Measurements from ENCODE around the gene HCN2. TPM values are rescaled to one million over a fixed set of nuclear protein-coding genes. Genes with fewer than 3 reads are reported as not detected.

The HCN2 gene
- total RNA-seq, 1 experiment from 2014 or later, result 13.1 TPM

- POLR2A ChIA-PET (ENCODE audit: low non-redundant PET), result no interaction called here
- TF ChIP-seq, protein P1, sequence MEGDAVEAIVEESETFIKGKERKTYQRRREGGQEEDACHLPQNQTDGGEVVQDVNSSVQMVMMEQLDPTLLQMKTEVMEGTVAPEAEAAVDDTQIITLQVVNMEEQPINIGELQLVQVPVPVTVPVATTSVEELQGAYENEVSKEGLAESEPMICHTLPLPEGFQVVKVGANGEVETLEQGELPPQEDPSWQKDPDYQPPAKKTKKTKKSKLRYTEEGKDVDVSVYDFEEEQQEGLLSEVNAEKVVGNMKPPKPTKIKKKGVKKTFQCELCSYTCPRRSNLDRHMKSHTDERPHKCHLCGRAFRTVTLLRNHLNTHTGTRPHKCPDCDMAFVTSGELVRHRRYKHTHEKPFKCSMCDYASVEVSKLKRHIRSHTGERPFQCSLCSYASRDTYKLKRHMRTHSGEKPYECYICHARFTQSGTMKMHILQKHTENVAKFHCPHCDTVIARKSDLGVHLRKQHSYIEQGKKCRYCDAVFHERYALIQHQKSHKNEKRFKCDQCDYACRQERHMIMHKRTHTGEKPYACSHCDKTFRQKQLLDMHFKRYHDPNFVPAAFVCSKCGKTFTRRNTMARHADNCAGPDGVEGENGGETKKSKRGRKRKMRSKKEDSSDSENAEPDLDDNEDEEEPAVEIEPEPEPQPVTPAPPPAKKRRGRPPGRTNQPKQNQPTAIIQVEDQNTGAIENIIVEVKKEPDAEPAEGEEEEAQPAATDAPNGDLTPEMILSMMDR (conservative IDR thresholded peaks at IDR 0.05; ENCODE audit: low read depth, low read length), result no peak
- no peak for TF ChIP-seq EZH2 (IDR thresholded peaks at IDR 0.05; ENCODE audit: borderline replicate concordance, low read depth, low read length, poor library complexity, severe bottlenecking)
- intact Hi-C loops (cut with micrococcal nuclease; ENCODE audit: unreplicated experiment), result no loop called here
- Histone ChIP-seq H3K27me3 (replicated peaks; ENCODE audit: insufficient read depth, low read depth, low read length, poor library complexity) (no peaks in the 10 kb centered on the region), H3K4me1 (ENCODE audit: insufficient read depth, low read length, poor library complexity, severe bottlenecking) (peaks cover 17% of the 10 kb centered on the region), H3K27ac (ENCODE audit: low read depth, low read length, poor library complexity, severe bottlenecking) (peak overlapping the region; percentile 43), H3K36me3 (ENCODE audit: insufficient read depth, low read length, poor library complexity, severe bottlenecking) (peaks cover 24% of the 10 kb centered on the region), H3K4me3 (ENCODE audit: low read depth, low read length, poor library complexity, severe bottlenecking) (peak overlapping the region; percentile 99), H3K9me3 (ENCODE audit: low read depth, low read length, poor library complexity, severe bottlenecking) (no peaks in the 10 kb centered on the region)
- CTCF ChIA-PET, result interaction anchor here (0.7 kb wide), 1 partner anchor 9 kb away, joined by 4 read pairs; no protein-coding TSS in a partner anchor
- DNase-seq (ENCODE audit: low spot score), result no peak
- no TSS peak for BruUV-seq (replicated peaks)
These were observed 13.9 kb upstream of the HCN2 start for GRCh38 chr19:575527-576506.

- no peak for DNase-seq (ENCODE audit: low spot score)
- Histone ChIP-seq H3K4me1 (ENCODE audit: insufficient read depth, low read length, poor library complexity, severe bottlenecking) (peaks cover 17% of the 10 kb centered on the region), H3K36me3 (ENCODE audit: insufficient read depth, low read length, poor library complexity, severe bottlenecking) (peaks cover 34% of the 10 kb centered on the region), H3K9me3 (ENCODE audit: low read depth, low read length, poor library complexity, severe bottlenecking) (no peaks in the 10 kb centered on the region), H3K4me3 (ENCODE audit: low read depth, low read length, poor library complexity, severe bottlenecking) (no peak overlapping the region), H3K27me3 (replicated peaks; ENCODE audit: insufficient read depth, low read depth, low read length, poor library complexity) (no peaks in the 10 kb centered on the region), H3K27ac (ENCODE audit: low read depth, low read length, poor library complexity, severe bottlenecking) (peak overlapping the region; percentile 8)
- no TSS peak for BruUV-seq (replicated peaks)
- no peak for TF ChIP-seq EZH2 (IDR thresholded peaks at IDR 0.05; ENCODE audit: borderline replicate concordance, low read depth, low read length, poor library complexity, severe bottlenecking)
- TF ChIP-seq, protein P1 (conservative IDR thresholded peaks at IDR 0.05; ENCODE audit: low read depth, low read length), result no peak
- intact Hi-C loops (cut with micrococcal nuclease; ENCODE audit: unreplicated experiment), result no loop called here
- ChIA-PET CTCF (no interaction called here), POLR2A (ENCODE audit: low non-redundant PET) (no interaction called here)
These were observed 12.8 kb upstream of the HCN2 start for GRCh38 chr19:576768-577438.

GRCh38 chr19:577439-578392 is 12.0 kb upstream of the HCN2 start:
- TF ChIP-seq EZH2 (IDR thresholded peaks at IDR 0.05; ENCODE audit: borderline replicate concordance, low read depth, low read length, poor library complexity, severe bottlenecking), result no peak
- TF ChIP-seq, protein P1 (conservative IDR thresholded peaks at IDR 0.05; ENCODE audit: low read depth, low read length), result no peak
- DNase-seq (ENCODE audit: low spot score), result no peak
- Histone ChIP-seq H3K27me3 (replicated peaks; ENCODE audit: insufficient read depth, low read depth, low read length, poor library complexity) (no peaks in the 10 kb centered on the region), H3K9me3 (ENCODE audit: low read depth, low read length, poor library complexity, severe bottlenecking) (no peaks in the 10 kb centered on the region), H3K4me3 (ENCODE audit: low read depth, low read length, poor library complexity, severe bottlenecking) (no peak overlapping the region), H3K36me3 (ENCODE audit: insufficient read depth, low read length, poor library complexity, severe bottlenecking) (peaks cover 40% of the 10 kb centered on the region), H3K4me1 (ENCODE audit: insufficient read depth, low read length, poor library complexity, severe bottlenecking) (peaks cover 17% of the 10 kb centered on the region), H3K27ac (ENCODE audit: low read depth, low read length, poor library complexity, severe bottlenecking) (peak overlapping the region; percentile 23)
- no TSS peak for BruUV-seq (replicated peaks)
- intact Hi-C loops (cut with micrococcal nuclease; ENCODE audit: unreplicated experiment), result no loop called here
- CTCF ChIA-PET, result no interaction called here
- POLR2A ChIA-PET (ENCODE audit: low non-redundant PET), result no interaction called here

Data from A673 (cell line).